GM19372 (cell line): ENCODE measurements around the gene NEK5.

ENCODE experiments used
- ATAC-seq: cut with Tn5 transposase; IDR thresholded peaks from one replicate; pipeline ENCODE4 v1.9.1; 2021; ENCODE audit warnings: mild to moderate bottlenecking, low read depth, moderate library complexity; ENCODE audit not compliant: unreplicated experiment

The NEK5 gene

DNA sequence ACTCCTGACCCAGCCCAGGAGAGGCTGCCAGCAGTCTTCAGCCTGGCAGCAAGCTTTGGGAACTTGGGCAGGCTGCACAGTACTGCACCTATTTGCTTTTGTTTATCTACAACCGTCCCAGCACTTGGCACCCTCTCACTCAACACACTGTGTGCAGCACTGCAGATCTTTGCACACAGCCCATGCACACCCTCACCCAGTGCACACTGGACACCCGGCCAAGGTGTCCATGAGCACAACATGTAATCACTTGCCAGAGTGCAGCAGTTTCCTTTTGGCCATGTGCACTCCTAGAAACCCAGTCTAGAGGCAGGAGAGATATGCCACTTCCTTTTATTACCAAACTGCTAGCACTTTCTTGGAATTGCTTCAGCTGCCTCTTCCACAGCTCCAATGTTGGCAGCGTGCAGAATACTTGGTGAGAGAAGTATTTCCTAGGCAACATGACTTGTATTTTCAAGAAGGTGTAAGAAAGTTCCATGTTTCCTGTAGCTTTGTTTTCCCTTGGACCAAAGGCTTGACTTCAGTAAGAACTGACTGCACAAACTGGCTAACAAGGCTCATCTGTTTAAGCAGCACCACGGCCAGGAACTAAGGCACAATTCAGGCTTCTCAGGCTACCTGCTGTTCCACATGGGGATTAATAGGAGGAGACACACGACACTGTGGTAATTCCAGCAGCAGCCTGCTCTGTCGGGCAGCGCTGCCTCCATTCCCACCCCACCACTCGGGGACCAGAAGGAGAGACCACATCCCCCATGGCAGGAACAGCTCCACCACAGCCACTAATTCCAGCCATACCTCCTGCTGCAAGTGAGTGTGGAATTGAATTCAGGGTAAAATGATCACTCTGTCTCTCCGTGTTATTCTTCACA lies 133.0 kb downstream of the NEK5 start:
- ATAC-seq: no peak

DNA sequence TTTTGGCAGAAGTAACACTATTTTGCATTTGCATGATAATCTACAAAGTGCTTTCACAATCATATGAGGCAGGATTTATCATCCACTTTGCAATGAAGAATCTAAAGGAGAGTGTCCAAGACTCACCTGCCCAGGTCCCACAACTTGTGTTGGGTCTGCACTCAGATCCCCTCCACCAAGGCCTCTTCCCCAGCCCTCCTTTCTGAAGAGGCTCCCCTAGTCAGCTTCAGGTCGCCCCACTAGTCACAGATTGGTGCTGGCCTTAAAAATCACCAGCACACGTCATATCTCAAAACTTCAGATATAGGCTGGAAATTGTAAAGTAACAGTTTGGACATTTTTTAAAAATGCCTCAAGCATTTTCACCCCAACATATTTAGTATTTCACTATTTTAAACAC lies 135.2 kb downstream of the NEK5 start:
- ATAC-seq: no peak

DNA sequence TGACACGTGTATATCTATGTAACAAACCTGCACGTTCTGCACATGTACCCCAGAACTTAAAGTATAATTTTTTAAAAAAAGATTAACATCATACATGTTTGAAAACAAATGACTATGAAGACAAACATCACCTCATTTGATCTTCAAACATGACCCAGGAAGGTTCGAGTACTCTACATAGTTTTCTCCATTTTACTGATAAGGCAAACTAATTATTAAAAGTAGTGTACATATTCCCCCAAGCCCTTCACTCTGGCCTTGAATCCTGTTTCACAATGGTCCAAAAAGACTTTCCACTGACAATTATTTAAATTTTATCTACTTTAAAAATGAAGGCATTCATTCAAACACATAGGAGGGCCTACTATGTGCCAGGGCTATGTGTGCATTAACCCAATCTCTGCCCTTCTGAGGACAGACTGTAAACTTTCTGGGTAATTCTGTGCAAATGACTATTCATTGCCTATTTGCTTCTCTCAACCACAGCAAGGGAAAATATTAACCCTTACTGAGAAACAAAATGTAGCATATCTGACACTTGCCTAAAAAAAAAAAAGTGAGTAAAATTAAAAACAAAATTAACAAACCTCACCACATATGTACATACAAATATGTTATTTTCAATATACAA lies 139.8 kb downstream of the NEK5 start:
- ATAC-seq: no peak
